ENCODE results near the gene FBXW11.

GRCh38 chr5:171816666-171817065, 189.8 kb downstream of the FBXW11 start:
- TF ChIP-seq HDAC6 (IDR thresholded peaks at IDR 0.05; ENCODE audit: low read depth, low read length), result no peak
- TF ChIP-seq SIN3A (conservative IDR thresholded peaks at IDR 0.05 in 1 of 2, IDR thresholded peaks at IDR 0.05 in 1 of 2; ENCODE audit: low read depth in 1 of 2, low read length in 2 of 2), result no peak
- no peak for TF ChIP-seq JUND (IDR thresholded peaks at IDR 0.05; ENCODE audit: low read length)
- TF ChIP-seq, protein P1, sequence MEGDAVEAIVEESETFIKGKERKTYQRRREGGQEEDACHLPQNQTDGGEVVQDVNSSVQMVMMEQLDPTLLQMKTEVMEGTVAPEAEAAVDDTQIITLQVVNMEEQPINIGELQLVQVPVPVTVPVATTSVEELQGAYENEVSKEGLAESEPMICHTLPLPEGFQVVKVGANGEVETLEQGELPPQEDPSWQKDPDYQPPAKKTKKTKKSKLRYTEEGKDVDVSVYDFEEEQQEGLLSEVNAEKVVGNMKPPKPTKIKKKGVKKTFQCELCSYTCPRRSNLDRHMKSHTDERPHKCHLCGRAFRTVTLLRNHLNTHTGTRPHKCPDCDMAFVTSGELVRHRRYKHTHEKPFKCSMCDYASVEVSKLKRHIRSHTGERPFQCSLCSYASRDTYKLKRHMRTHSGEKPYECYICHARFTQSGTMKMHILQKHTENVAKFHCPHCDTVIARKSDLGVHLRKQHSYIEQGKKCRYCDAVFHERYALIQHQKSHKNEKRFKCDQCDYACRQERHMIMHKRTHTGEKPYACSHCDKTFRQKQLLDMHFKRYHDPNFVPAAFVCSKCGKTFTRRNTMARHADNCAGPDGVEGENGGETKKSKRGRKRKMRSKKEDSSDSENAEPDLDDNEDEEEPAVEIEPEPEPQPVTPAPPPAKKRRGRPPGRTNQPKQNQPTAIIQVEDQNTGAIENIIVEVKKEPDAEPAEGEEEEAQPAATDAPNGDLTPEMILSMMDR (IDR thresholded peaks at IDR 0.05; ENCODE audit: control extremely low read depth in 1 of 3, insufficient read depth in 1 of 3, low read depth in 1 of 3, low read length in 3 of 3), result no peak
- TF ChIP-seq POLR2A (IDR thresholded peaks at IDR 0.05; ENCODE audit: control extremely low read depth in 1 of 2, low read depth in 2 of 2, low read length in 2 of 2), result no peak
- TF ChIP-seq YY1 (IDR thresholded peaks at IDR 0.05; ENCODE audit: low read depth, low read length), result no peak

Data from H1 (cell line).